Measurements from ENCODE around the gene IFT20.
A peak's percentile ranks its signal among the peaks of the same experiment; 100 is the strongest.
"Not testable (repeated sequence)": the region's sequence is repeated elsewhere in the genome, so short reads cannot be mapped to it uniquely, and the experiment has no call there.

IFT20 gene

DNA sequence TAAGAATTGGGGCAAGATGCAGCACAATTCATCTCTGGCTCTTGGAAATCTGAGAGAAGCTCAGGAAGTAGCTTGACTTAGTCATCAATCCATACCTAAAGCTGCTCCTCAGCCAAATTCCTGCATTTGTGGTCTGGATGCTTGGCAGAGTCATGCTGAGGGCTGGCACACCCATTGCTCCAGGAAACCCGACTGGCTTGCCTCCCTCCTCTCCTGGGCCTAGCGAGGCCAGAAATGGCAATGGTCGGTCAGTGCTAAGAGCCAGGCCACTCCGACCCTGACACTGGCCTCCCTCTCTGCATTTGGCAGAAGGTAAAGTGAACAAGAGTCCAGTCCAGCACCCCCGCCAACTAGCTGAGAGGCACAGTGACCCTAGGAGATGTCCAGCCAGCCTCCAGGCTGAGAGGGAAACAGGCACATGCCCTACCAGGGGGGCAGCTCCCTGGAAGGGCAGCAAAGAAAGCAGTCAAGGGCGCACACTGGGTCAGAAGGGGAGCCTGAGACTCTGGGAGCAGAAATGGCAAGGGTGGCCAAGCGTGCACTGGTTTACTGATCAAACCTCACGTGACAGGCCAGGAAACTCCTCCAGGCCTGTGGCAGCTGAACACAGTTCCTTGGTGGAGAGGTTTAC is 12.1 kb upstream of the IFT20 start:
- no peak for DNase-seq
- TF ChIP-seq GATA1 (IDR thresholded peaks at IDR 0.05; ENCODE audit: low read depth, low read length): no peak
- peak; percentile 15 for TF ChIP-seq POLR2A (IDR thresholded peaks at IDR 0.05; ENCODE audit: low read length)

DNA sequence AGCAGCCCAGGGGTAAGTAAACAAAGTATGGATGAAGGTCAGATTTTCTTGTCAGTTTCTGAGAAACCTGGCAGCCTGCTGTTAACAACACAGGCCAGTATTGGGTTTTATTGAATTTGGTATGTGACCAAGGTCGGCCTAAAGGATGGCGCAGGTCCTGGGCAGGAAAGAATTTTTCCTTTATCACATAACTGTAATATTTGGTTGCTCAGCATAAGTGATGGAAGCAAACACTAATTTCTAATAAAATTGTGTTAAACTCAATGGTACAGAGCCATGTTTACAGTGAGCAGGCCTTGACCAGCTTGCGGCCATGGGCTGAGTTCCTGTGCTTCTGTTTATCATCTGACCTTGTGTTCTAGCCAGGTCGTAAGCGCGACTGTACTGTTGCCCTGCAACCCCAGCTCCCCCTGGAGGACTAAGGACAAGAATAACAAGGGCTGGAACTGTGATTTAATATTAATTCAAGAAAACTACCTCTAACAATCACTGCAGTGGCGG is 11.5 kb upstream of the IFT20 start:
- TF ChIP-seq POLR2A (IDR thresholded peaks at IDR 0.05; ENCODE audit: low read length) (no peak), GATA1 (IDR thresholded peaks at IDR 0.05; ENCODE audit: low read depth, low read length) (no peak)
- DNase-seq: peak in 1 of 2 experiments; percentile 26

DNA sequence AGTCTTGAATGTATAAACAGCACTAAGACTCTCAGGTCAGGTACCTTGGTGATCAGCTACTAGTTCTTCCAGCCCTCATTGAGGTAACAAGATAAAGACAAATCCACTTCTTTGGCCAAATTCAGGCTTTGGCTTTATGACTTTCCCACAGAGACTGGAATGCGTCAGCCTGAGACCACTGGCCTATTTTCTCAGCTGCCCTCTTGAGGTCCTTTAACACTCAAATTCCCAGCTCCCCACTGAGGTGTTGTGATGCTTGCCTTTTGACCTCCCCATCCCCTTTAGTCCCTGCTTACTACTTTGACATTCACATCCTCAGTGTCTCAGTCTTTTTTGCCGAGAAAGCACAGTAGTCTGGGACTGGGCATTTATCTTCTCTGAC is 10.9 kb upstream of the IFT20 start:
- TF ChIP-seq POLR2A (IDR thresholded peaks at IDR 0.05; ENCODE audit: low read length) (no peak), GATA1 (IDR thresholded peaks at IDR 0.05; ENCODE audit: low read depth, low read length) (no peak)
- DNase-seq: no peak

DNA sequence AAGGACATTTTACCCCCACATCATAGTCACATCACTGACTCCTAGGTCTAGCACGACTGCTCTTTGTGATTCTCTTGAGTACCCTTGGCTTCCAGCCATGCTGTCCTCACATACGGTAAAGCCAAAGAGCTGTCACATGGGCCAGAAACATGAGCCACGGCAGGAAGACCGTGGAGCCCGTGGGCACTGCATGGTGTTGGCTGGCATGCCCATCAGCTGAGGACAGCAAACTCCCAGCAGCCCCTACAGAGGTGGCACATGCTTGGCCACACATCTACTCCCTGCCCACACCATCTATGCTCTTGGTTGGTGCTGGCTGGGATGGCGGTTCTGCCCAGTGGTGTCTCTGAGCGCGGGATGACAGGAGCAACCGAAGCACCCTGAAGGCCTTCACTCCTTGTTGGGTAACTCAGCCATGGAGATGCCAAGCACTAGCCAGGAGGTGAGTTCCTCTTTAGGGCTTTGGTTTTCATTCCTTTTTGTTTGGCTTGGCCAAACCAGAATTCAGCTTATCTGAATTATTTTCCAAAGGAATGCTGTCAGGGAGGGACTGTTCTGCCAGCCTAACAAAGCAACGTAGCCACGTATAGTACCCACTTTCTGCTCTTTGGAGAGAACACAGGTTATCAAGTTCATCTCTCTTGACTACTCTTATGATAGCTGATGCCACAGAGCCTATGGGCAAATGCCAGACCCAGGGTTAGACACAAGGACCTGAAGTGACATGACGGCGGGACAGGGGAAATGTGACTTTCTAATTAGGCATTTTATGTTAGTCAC is 10.3 kb upstream of the IFT20 start:
- no peak for DNase-seq
- TF ChIP-seq POLR2A (IDR thresholded peaks at IDR 0.05; ENCODE audit: low read length) (no peak), GATA1 (IDR thresholded peaks at IDR 0.05; ENCODE audit: low read depth, low read length) (no peak)

DNA sequence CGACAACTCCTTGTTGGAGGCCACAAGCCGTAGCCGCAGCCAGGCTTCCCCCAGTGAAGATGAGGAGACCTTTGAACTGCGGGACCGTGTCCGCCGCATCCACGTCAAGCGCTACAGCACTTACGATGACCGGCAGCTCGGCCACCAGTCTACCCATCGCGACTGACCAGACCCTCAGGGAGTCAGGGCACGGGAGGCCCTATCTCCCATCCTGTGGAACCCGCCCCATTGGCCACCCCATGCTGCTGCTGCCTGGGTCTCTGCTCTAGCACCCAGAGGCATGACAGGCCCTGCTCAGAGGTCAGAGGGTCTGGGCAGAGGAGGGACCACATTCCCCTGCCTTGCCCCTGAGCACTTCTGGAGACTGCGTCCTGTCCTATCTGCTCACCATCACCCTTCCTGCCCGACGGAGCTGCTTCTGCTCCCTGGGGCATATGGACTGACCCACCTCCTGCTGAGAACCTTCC is 9.2 kb upstream of the IFT20 start:
- TF ChIP-seq POLR2A (IDR thresholded peaks at IDR 0.05; ENCODE audit: low read length) (no peak), GATA1 (IDR thresholded peaks at IDR 0.05; ENCODE audit: low read depth, low read length) (no peak)

DNA sequence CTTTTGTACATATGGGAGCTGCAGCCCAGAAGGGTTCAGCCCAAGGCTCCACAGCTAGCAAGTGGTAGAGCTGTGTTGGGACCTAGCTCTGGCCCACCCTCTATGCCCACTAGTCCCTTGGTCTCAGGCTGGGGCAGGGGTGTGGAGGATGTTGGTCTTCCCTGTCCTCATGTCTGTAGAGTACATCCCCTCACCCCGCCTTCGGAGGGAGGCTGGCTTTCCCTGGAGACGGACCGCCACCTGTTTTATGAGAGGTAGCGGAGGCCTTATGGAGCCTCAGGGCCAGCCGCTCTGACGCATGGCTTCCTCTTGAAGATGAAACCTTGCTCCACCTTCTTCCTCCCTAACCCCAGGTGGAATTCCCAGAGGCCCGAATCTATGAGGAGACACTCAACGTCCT is 8.7 kb upstream of the IFT20 start:
- no peak for TF ChIP-seq GATA1 (IDR thresholded peaks at IDR 0.05; ENCODE audit: low read depth, low read length)
- no peak for TF ChIP-seq POLR2A (IDR thresholded peaks at IDR 0.05; ENCODE audit: low read length)
- no peak for DNase-seq

More for the DNA sequence above, 9.2 kb upstream of the IFT20 start:
- no peak for DNase-seq

DNA sequence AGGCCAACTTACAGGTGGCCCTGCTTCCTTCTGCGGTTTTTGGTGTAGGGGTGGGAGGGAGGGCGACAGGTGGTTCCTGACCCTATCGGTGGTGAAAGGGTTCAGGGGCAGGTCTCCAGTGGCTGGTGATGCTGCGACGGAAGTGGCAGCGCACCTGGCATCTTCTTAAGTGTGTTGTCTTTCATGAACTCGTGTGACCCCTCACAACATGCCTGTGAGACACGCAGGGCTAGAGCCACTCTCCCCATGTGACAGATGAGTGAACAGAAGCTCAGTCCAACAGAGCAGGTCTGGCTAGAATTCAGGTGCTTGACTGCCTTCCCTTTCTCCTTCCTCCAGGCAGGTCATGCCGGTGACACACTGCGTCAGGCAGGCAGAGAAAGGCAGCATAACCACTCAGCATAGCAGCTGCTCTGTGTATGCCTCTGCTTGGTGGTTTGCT is 8.2 kb upstream of the IFT20 start:
- TF ChIP-seq POLR2A (IDR thresholded peaks at IDR 0.05; ENCODE audit: low read length) (peak; percentile 18), GATA1 (IDR thresholded peaks at IDR 0.05; ENCODE audit: low read depth, low read length) (no peak)
- DNase-seq: no peak

DNA sequence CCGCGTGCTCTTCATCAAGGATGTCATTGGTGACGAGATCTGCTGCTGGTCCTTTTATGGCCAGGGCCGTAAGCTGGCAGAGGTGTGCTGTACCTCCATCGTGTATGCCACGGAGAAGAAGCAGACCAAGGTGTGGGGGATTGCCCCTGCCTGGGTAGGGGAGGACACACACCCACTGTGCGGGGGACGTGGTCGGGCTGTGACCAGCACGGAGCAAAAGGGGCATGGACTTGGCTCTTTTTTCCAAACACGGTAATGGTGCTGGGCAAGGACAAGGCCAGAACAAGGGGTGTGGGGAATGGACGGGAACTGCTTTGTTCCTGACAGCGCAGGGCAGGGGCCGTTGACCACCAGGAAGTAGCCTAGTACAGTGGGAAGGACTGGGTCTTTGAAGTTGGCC is 7.0 kb upstream of the IFT20 start:
- TF ChIP-seq GATA1 (IDR thresholded peaks at IDR 0.05; ENCODE audit: low read depth, low read length): no peak
- TF ChIP-seq POLR2A (IDR thresholded peaks at IDR 0.05; ENCODE audit: low read length): no peak
- no peak for DNase-seq

DNA sequence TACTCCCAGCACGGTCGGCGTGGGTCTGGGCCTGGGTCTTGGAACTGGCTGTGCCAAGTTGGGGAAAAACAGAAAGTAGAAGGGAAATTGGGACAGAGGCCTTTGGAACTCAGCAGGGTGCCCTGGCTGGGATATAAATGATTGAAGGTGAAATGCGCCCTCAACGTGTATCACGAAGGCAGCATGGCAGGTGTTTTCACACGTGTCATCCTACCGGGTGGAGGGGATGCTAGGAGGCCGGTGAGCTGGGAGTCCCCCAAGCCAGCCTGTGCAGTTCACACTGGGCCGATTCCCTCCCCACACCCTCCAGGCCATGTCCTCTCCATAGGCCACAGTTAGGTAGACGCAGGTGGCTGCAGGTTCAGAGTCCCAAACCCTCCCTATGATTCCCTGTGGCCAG is 6.2 kb upstream of the IFT20 start:
- TF ChIP-seq GATA1 (IDR thresholded peaks at IDR 0.05; ENCODE audit: low read depth, low read length) (no peak), POLR2A (IDR thresholded peaks at IDR 0.05; ENCODE audit: low read length) (no peak)
- no peak for DNase-seq

DNA sequence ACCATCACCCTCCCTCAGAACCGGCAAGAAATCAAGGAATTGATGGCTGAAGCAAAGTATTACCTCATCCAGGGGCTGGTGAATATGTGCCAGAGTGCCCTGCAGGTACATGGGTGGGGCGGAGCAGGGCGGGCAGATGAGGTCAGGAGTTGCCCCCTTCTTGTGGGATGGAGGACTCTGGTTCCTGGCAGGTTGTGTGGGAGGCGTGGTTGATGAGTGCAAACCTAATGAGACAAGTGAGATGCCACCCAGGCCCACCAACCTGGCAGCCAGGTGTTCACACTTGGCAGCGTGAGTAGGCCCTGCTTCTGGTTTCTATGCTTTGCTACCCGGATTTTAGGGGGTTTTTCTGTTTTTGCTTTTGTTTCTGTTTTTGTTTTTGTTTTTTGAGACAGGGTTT is 5.1 kb upstream of the IFT20 start:
- no peak for DNase-seq
- TF ChIP-seq POLR2A (IDR thresholded peaks at IDR 0.05; ENCODE audit: low read length) (no peak), GATA1 (IDR thresholded peaks at IDR 0.05; ENCODE audit: low read depth, low read length) (no peak)

DNA sequence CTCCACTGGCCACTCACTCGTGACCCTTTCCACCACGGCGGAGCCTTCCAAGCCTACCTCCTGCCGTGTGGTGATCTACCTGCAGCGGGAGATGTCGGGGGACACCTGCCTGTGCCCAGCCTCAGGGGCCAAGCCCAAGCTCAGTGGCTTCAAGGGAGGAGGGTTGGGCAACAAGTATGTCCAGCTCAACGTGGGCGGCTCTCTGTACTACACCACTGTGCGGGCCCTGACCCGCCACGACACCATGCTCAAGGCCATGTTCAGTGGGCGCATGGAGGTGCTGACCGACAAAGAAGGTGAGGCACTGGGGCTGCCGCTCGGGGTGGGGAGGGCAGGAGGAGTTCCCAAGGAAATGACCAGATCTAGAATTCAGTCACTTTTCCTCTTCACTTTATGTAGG is 4.2 kb upstream of the IFT20 start:
- no peak for TF ChIP-seq GATA1 (IDR thresholded peaks at IDR 0.05; ENCODE audit: low read depth, low read length)
- no peak for TF ChIP-seq POLR2A (IDR thresholded peaks at IDR 0.05; ENCODE audit: low read length)

DNA sequence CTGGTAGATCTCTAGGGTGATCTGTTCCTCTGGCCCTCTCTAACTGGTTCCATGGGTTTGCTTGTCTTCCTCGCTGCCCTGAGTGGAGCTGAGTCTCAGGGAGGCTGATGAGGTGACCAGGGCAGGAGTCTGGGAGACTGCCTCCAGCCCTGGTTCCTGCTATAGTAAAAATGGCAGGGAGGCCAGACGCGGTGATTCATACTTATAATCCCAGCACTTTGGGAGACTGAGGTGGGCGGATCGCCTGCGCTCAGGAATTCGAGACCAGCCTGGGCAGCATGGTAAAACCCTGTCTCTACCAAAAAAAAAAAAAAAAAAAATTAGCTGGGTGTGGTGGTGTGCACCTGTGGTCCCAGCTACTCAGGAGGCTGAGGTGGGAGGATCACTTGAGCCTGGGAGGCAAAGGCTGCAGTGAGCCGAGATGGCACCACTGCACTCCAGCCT is 3.5 kb upstream of the IFT20 start:
- not testable (repeated sequence) for DNase-seq

More for the DNA sequence above, 4.2 kb upstream of the IFT20 start:
- no peak for DNase-seq

DNA sequence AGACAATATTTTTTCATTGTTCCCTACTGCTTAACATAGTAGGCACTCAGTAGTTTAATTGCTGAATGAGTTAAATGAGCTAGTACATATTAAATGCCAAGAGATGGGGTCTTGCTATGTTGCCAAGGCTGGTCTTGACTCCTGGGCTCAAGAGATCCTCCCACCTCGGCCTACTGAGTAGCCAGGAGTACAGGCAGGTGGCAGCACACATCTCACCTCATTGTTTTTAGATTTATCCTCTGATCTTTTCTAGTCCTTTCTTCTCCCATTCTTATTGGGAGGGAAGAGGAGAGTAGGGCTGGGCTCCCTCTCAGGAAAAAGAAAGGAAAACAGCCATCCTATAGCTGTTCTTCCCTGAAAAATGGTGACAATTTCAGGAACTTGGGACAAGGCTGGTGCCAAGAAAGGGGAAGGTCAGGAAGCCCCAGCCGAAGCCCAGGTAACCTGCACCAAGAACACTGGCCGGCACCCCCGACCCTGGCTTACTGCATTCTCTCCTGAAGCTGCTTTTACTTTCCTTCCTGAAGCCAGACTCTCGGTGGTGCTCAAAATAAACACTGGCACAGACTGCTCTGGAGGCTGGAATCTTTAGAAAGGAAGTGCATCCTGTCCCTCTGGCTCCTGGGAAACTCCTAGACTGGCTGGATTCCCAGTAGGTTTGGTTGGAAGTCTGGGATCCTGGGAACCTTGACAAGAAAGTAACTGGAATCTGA is 2.9 kb upstream of the IFT20 start:
- no peak for TF ChIP-seq POLR2A (IDR thresholded peaks at IDR 0.05; ENCODE audit: low read length)
- no peak for TF ChIP-seq GATA1 (IDR thresholded peaks at IDR 0.05; ENCODE audit: low read depth, low read length)
- DNase-seq: no peak
